ENCODE data around the gene CRNN. TPM values are rescaled to one million over a fixed set of nuclear protein-coding genes. Genes with fewer than 3 reads are reported as not detected.

CRNN gene
- total RNA-seq, 2 donors from 2014 or later, result 0.62 TPM; not detected in 1

DNA sequence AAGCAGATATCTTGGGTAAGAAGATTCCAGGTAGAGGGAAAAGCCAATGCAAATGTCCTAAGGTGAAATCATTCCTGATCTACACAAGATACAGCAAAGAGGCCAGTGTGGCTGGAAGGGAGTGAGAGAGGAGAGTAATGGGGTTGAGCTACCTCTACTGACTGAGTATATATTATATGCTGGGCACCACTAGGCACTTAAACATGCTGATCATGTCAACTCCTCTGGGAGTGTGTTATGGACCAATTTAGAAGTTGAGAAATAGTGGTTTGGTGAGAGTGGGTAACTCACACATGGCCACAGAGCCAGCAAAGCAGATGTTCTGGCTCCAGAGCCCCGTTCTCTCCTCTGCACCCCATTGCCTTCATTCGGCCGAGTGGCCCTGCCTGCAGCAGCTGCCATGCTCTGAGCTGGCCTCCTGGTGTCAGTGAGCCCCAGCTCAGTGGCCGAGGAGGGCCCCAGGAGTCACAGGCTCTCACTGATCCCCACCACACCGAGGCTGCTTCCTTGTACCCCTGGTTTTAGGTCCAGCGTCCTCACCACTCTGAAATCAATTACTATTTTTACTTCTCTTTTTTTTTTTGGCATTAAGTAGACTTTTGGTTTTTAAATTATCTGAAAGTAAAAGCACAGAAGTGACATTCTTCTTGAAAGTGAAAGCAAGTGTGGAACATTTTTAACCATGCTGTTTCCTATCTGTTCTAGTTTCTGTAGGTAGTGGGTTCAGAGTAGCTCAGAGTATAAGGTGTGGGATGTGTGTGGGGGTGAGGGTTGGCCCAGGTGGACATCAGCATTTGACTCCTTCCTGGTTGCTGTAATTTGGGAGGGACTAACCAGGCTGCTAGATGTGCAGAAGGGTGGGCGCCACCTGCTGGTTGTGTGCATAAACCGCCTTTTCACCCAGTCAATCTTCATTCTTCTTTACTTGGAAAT lies 45.8 kb upstream of the CRNN start:
- TF ChIP-seq POLR2AphosphoS5 (IDR thresholded peaks at IDR 0.05) (no peak), CTCF (IDR thresholded peaks at IDR 0.05) (peak in 3 of 4 experiments; percentile 31 to 63 (median 45))
- no peak overlapping the region for H3K4me3 ChIP-seq
- H3K9me3 ChIP-seq, result no peaks in the 10 kb centered on the region
- intact Hi-C loops (cut with DNase I), result loop anchor here (5.0 kb wide), 3 partner anchors 268 to 408 kb away; no protein-coding TSS in a partner anchor
- WGBS, result 50% methylated on average over 8 of the region's 8 CpGs
- H3K27me3 ChIP-seq (replicated peaks; ENCODE audit: insufficient read depth), result no peaks in the 10 kb centered on the region
- no peaks in the 10 kb centered on the region for H3K36me3 ChIP-seq
- DNase-seq (ENCODE audit: low spot score), result peak; percentile 31
- no peak overlapping the region for H3K27ac ChIP-seq
- H3K4me1 ChIP-seq (replicated peaks), result no peaks in the 10 kb centered on the region

DNA sequence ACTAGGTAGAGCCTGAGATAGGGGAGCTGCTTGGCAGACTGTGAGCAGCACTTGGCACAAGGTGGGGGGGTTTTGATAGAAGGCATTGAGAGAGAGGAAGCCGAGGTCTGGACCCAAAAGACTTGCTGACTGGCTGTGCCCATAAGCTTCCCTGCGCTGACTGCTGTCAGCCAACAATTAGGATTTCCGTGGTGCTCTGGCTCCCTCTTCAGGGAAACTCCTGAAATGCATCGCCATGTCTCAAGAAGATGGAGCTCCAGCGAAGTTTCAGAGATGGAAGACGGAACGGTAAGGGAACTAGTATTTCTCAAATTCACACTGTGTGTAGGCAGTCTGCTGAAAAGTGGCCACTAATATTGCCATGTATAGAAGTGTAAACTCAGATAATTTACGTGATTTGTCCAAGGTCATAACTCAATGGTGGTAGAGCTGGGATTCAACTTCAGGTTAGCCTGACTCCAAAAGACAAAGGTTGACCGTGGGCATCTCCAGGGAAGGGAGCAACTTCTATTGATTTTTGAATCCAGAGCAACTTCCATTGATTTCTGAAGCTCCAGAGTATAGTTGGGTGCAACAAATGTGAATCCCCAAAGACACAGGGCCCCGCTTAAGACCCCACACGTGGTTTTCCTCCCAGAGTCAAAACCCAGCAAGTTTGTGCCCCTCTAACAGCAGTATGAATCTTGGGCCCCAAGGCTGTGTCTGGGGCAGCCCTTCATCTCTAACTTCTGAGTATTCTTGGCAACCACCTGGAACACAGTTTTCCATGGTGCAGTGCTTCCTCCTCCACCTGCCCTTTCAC lies 44.5 kb upstream of the CRNN start:
- intact Hi-C loops (cut with DNase I), result loop anchor here (5.0 kb wide), 3 partner anchors 266 to 406 kb away; no protein-coding TSS in a partner anchor
- no peaks in the 10 kb centered on the region for H3K4me1 ChIP-seq (replicated peaks)

GRCh38 chr1:152457561-152457960 lies 43.5 kb upstream of the CRNN start:
- Histone ChIP-seq H3K4me1 (replicated peaks) (no peaks in the 10 kb centered on the region), H3K36me3 (no peaks in the 10 kb centered on the region), H3K9me3 (no peaks in the 10 kb centered on the region), H3K27ac (no peak overlapping the region), H3K27me3 (replicated peaks; ENCODE audit: insufficient read depth) (no peaks in the 10 kb centered on the region), H3K4me3 (no peak overlapping the region)
- DNase-seq (ENCODE audit: low spot score), result no peak
- TF ChIP-seq POLR2AphosphoS5 (IDR thresholded peaks at IDR 0.05) (no peak), POLR2A (IDR thresholded peaks at IDR 0.05) (no peak)
- 43% methylated on average over 2 of the region's 2 CpGs for WGBS
- intact Hi-C loops (cut with DNase I), result loop anchor here (5.0 kb wide), 3 partner anchors 265 to 405 kb away; no protein-coding TSS in a partner anchor

More for the DNA sequence above, 44.5 kb upstream of the CRNN start:
- Histone ChIP-seq H3K4me3 (no peak overlapping the region), H3K9me3 (no peaks in the 10 kb centered on the region), H3K27ac (no peak overlapping the region), H3K27me3 (replicated peaks; ENCODE audit: insufficient read depth) (no peaks in the 10 kb centered on the region), H3K36me3 (no peaks in the 10 kb centered on the region)
- peak; percentile 69 for DNase-seq (ENCODE audit: low spot score)
- 34% methylated on average over 10 of the region's 11 CpGs for WGBS
- TF ChIP-seq POLR2AphosphoS5 (IDR thresholded peaks at IDR 0.05) (peak; percentile 55), POLR2A (IDR thresholded peaks at IDR 0.05) (no peak), CTCF (IDR thresholded peaks at IDR 0.05) (peak; percentile 48 to 87 (median 72))

- Histone ChIP-seq H3K4me1 (replicated peaks) (no peaks in the 10 kb centered on the region), H3K9me3 (no peaks in the 10 kb centered on the region), H3K4me3 (no peak overlapping the region), H3K27me3 (replicated peaks; ENCODE audit: insufficient read depth) (no peaks in the 10 kb centered on the region), H3K36me3 (no peaks in the 10 kb centered on the region), H3K27ac (no peak overlapping the region)
- intact Hi-C loops (cut with DNase I), result loop anchor here (5.0 kb wide), 3 partner anchors 265 to 405 kb away; no protein-coding TSS in a partner anchor
- TF ChIP-seq POLR2A (IDR thresholded peaks at IDR 0.05), result no peak
- no peak for TF ChIP-seq CTCF (IDR thresholded peaks at IDR 0.05)
- no peak for TF ChIP-seq POLR2AphosphoS5 (IDR thresholded peaks at IDR 0.05)
- 80% methylated on average over 1 of the region's 1 CpG for WGBS
- DNase-seq (ENCODE audit: low spot score), result no peak
Observed at GRCh38 chr1:152457071-152457470, 43.0 kb upstream of the CRNN start.

- no peaks in the 10 kb centered on the region for H3K36me3 ChIP-seq
Observed at GRCh38 chr1:152451254-152451653, 37.2 kb upstream of the CRNN start.

More at GRCh38 chr1:152451254-152451653, 37.2 kb upstream of the CRNN start:
- H3K4me3 ChIP-seq, result no peak overlapping the region
- no peaks in the 10 kb centered on the region for H3K4me1 ChIP-seq (replicated peaks)
- TF ChIP-seq CTCF (IDR thresholded peaks at IDR 0.05) (no peak), POLR2AphosphoS5 (IDR thresholded peaks at IDR 0.05) (no peak), POLR2A (IDR thresholded peaks at IDR 0.05) (no peak)
- H3K9me3 ChIP-seq, result no peaks in the 10 kb centered on the region
- H3K27me3 ChIP-seq (replicated peaks; ENCODE audit: insufficient read depth), result no peaks in the 10 kb centered on the region
- H3K27ac ChIP-seq, result no peak overlapping the region
- DNase-seq (ENCODE audit: low spot score), result no peak
- intact Hi-C loops (cut with DNase I), result no loop called here
- 76% methylated on average over 6 of the region's 6 CpGs for WGBS

Measured in prostate gland (tissue), 2 donors.